Activated CD4-positive, alpha-beta T cell treated with anti-CD3 and anti-CD28 coated beads, Interleukin-2, amount 50 U/mL, for 1 hour (primary cell): ENCODE data around the gene CXCR4.

ENCODE experiments used
- DNase-seq: peaks from one replicate; pipeline ENCODE4 v3.0.0-alpha.2; 2020

Gene CXCR4

DNA sequence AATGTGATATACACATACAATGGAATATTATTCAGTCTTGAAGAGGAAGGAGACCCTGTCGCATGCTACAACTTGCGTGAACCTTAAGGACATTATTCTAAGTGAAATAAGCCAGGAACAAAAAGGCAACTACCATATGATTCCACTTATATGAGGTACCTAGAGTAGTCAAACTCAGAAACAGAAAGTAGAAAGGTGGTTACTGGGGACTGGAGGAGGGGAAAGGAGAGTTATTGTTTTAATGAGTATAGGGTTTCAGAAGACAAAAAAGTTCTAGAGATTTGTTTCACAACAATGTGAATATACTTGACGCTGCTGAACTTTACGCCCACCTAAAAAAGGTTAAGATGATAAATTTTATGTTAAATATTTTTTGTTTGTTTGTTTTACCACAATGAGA lies 47.0 kb downstream of the CXCR4 start:
- DNase-seq = no peak

DNA sequence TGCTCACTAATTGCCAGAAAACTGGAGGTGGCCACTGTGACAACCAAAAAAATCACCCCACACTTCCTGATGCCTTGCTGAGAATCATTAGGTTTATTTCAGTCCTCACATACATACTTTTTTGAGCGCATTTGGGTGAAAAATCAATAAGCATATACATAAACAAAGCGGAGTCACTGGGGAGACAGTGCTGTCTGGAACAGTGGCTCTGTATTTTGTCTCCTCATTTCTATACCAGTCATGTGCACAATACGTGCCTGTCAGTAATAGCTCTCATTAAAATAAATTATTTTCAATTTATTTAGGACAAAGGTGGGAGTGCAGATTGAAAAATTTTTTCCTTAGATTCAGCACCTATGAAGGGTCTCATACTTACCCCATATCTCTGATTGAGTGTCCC lies 48.2 kb downstream of the CXCR4 start:
- DNase-seq = no peak

DNA sequence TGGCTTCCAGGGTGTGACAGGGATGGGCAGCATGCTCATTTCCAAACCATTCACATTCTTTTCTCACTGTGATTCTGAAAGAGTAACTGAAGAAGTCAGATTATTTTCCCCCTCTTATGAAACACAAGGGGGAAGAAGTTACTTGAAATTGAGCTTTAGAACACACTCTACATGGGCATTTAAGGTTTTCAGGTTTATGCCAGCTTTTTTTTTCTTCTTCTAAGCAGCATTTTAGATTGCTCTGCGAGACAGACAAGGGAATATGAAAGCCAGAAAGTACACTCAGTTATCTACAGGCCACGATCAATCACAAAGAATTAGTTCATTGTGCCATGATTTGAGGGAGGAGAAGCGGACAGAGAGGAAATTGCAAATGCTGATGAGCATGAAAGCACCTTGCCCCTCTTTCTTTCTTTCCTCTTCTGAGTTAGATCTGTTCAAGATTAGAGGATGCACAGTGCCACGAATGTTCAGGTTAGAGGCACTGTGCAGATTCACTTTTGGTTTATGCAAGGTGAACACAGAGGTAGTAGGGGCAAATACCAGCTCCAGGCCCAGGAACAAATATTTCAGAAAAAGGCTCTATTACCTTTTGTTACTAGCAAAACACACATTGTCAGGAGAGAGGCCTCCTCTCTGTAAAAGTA lies 49.2 kb downstream of the CXCR4 start:
- DNase-seq = no peak

DNA sequence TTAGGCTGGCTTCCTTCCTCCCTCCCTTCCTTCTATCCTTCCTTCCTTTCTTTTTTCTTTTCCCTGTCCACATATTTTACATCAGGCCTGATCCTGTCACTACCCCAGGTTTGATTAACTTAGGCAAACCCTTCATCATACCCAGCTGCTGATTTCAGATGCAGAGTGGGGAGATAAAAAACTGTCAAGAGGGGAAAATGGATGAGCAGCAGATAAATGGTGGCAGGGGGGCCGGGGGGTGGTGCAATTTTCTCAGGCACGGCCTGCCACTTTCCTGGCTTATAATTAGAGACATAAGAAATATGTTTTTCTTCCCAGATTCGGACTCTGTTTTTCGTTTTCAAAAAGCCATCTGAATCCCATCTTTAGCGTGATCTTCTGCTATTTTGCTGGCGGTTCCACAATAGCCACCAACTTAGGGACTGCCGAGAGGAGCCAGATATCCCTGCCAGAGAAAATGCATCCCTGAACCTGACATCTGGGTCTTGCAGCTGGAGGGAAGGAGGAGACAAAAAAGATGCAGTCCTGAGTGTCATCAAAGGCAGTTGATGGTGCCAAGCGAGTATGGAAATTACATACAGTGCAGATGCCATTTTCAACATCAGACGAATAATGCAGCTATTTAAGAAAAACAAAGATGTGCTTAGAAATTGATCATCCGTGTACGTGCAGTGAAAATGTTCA lies 49.9 kb downstream of the CXCR4 start:
- DNase-seq = no peak

DNA sequence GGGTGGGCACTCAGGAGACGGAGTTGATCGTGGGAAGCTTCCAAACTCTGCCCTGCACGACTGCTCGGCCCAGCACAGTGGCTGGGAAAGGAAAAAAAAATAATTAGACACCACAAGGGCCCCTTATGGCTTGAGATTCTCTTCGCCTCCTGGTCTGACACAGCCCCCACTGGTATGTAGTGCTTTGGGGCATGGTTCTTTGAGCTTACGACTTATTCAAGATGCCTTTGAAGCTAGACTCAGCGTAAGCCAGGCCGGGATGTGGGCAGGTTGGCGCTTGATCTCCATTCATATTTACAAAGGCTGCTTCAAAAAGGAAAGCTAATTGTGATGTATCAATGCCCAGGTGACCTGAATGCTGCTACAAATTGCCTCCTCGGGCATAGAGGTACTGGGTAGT lies 50.5 kb downstream of the CXCR4 start:
- no peak for DNase-seq

DNA sequence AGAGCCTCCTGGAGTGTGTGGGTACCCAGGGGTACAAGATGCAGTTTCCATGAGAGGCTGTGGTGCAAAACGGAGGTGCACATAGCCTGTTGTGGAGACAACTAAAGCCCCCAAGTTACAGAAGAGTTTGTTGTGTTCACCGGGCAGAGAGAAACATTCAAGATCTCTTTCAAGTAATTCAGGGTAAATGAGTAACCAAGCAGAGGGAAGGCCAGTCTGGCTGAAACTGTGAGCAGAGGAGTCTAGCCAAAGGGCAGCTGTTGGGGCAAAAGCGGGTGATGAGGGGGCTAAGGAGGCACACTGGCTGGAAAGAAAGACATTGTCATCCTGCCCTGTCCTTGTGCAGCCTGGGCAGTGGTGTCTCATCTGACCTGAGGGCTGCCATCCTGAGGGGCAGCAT lies 52.0 kb downstream of the CXCR4 start:
- no peak for DNase-seq

DNA sequence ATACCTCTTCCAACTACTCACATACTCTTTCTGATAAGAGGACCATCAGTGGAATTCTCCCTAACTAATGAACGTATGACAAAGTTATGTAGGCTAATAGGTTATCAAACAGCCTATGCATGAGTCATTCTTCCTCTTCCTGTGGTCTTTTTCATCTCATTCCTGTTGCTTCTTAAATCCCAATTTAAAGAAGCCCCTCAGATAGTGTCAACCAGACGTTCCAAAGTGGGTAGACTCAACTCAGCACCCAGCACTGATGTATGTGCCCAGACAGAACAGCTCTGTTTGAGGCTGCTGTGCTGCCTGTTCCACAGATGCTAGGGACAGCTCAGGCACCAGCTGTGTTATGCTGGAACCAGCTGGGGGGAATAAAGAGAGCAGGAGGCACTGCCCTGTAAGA lies 52.6 kb downstream of the CXCR4 start:
- DNase-seq = no peak
